Activated T-cell treated with anti-CD3 and anti-CD28 coated beads for 24 hours (primary cell): Measurements from ENCODE around the gene TMPRSS7.

Experiments
- DNase-seq: peaks from one replicate; pipeline ENCODE4 v3.0.0-alpha.2; 2020; ENCODE audit warnings: low read depth

TMPRSS7 gene

GRCh38 chr3:112061152-112061551, 26.6 kb downstream of the TMPRSS7 start:
- DNase-seq, result no peak

GRCh38 chr3:112072387-112073060, 38.0 kb downstream of the TMPRSS7 start:
- peak; percentile 25 for DNase-seq

- no peak for DNase-seq
Observed at GRCh38 chr3:112074006-112074405, 39.5 kb downstream of the TMPRSS7 start.

GRCh38 chr3:112074616-112075497, 40.3 kb downstream of the TMPRSS7 start:
- DNase-seq, result no peak

GRCh38 chr3:112078125-112079083, 43.9 kb downstream of the TMPRSS7 start:
- no peak for DNase-seq

- no peak for DNase-seq
Observed at GRCh38 chr3:112083239-112083638, 48.7 kb downstream of the TMPRSS7 start.

GRCh38 chr3:112084980-112085705, 50.6 kb downstream of the TMPRSS7 start:
- no peak for DNase-seq

GRCh38 chr3:112085735-112086075, 51.2 kb downstream of the TMPRSS7 start:
- DNase-seq, result no peak

GRCh38 chr3:112086076-112086854, 51.7 kb downstream of the TMPRSS7 start, which contains the start of gene C3orf52:
TSS of gene C3orf52 (plus strand) at chr3:112086389. CDS start at chr3:112086408, 19 bp downstream.
- peak; percentile 45 for DNase-seq

- no peak for DNase-seq
Observed at GRCh38 chr3:112086875-112087524, 52.5 kb downstream of the TMPRSS7 start.

GRCh38 chr3:112087746-112088145, 53.2 kb downstream of the TMPRSS7 start:
- DNase-seq, result no peak

GRCh38 chr3:112088944-112089343, 54.4 kb downstream of the TMPRSS7 start:
- DNase-seq, result no peak

GRCh38 chr3:112089956-112090886, 55.7 kb downstream of the TMPRSS7 start:
- no peak for DNase-seq

GRCh38 chr3:112090887-112091586, 56.5 kb downstream of the TMPRSS7 start:
- no peak for DNase-seq

GRCh38 chr3:112092496-112093179, 58.1 kb downstream of the TMPRSS7 start:
- DNase-seq, result no peak

GRCh38 chr3:112093180-112093522, 58.6 kb downstream of the TMPRSS7 start:
- DNase-seq, result no peak

GRCh38 chr3:112095731-112096130, 61.2 kb downstream of the TMPRSS7 start:
- no peak for DNase-seq

GRCh38 chr3:112096176-112096575, 61.6 kb downstream of the TMPRSS7 start:
- DNase-seq, result no peak
